ENCODE data around the gene RAPH1.

RAPH1 gene

DNA sequence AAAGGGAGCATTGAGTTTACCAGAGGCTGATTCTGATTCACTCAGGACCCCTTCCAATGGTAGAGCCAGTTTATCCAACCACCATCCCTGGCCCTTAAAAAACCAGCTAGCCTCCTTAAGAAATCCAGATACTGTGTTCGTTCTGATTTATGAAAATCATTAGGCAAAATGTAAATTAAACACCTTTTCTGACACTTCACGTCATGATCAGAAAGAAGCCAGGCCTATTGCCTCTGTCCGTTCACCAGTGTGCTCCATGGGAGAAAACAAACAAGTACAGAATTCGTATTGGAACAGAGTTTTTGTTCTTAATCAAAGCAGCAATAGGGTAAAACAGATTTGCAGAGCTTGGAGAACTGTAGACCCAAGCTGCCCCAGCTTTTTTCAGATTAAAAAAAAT, 31.1 kb upstream of the RAPH1 start:
- TF ChIP-seq, protein P1, sequence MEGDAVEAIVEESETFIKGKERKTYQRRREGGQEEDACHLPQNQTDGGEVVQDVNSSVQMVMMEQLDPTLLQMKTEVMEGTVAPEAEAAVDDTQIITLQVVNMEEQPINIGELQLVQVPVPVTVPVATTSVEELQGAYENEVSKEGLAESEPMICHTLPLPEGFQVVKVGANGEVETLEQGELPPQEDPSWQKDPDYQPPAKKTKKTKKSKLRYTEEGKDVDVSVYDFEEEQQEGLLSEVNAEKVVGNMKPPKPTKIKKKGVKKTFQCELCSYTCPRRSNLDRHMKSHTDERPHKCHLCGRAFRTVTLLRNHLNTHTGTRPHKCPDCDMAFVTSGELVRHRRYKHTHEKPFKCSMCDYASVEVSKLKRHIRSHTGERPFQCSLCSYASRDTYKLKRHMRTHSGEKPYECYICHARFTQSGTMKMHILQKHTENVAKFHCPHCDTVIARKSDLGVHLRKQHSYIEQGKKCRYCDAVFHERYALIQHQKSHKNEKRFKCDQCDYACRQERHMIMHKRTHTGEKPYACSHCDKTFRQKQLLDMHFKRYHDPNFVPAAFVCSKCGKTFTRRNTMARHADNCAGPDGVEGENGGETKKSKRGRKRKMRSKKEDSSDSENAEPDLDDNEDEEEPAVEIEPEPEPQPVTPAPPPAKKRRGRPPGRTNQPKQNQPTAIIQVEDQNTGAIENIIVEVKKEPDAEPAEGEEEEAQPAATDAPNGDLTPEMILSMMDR (IDR thresholded peaks at IDR 0.05; ENCODE audit: insufficient read depth, low read length, missing control alignments), result no peak
- POLR2A ChIA-PET, result no interaction called here
- DNase-seq (ENCODE audit: low read depth, low spot score), result no peak
- CTCF ChIA-PET, result no interaction called here
- no peak overlapping the region for H3K4me3 ChIP-seq (ENCODE audit: low read depth, low read length)

DNA sequence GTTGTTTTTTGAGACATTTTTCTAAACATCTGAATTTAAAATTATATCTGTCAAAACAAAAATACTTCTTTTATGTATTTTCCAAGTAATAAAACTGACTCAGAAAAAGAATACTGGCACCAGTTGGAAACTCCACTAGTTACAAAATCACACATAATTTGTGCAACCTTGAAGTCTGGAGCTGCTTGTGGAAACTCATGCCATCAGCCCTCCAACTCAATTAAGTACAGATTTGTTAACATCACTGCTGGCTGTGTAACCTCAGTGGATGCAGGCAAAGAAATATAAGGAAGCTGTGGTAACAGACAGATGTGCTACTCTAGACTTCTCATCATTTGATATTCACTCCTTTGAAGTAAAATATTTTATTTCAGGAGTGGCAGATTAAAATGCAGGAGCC, 30.0 kb upstream of the RAPH1 start:
- no peak overlapping the region for H3K4me3 ChIP-seq (ENCODE audit: low read depth, low read length)
- ChIA-PET POLR2A (no interaction called here), CTCF (no interaction called here)

DNA sequence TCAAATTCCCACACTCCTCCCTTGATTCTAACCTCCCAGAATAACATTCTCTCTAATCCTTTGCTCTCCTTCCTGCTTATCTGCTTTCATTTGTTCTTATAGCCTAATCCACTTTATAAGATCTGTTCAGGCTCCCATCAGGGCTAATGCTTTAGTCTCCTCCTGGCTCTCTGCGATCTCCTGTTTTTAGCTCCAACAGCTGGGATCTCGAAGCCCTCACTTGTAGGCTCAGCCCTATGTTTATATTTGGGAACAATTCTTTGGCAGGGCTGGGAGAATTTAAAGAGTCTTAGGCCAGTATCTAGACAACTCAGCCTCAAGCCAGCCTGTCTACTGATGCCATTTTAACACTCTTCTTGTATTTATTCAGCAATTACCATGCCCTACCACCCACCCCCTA, 27.2 kb upstream of the RAPH1 start:
- TF ChIP-seq, protein P1 (IDR thresholded peaks at IDR 0.05; ENCODE audit: insufficient read depth, low read length, missing control alignments), result no peak
- POLR2A ChIA-PET, result no interaction called here
- no peak for DNase-seq (ENCODE audit: low read depth, low spot score)
- no peak overlapping the region for H3K4me3 ChIP-seq (ENCODE audit: low read depth, low read length)
- CTCF ChIA-PET, result interaction anchor here (1.8 kb wide), 1 partner anchor 13 kb away, joined by 3 read pairs; no protein-coding TSS in a partner anchor

More for the DNA sequence above, 30.0 kb upstream of the RAPH1 start:
- DNase-seq (ENCODE audit: low read depth, low spot score), result no peak
- TF ChIP-seq, protein P1 (IDR thresholded peaks at IDR 0.05; ENCODE audit: insufficient read depth, low read length, missing control alignments), result no peak

DNA sequence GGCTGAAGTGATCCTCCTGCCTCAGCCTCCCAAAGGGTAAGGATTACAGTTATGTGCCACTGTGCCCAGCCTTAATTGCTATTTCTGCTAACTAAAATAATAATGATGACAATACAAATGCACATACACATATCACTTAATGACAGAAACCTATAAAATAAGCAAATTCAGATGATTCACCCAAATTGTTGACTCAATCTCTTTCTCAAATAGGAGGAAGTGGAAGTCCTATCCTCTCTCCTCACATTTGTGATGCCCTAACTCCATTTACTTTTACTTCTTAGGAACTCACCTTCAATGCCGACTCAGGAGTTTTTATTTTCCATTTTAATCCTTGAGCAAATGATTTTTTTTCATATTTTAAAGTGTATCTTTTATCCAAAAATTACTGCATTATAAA, 24.5 kb upstream of the RAPH1 start:
- TF ChIP-seq, protein P1 (IDR thresholded peaks at IDR 0.05; ENCODE audit: insufficient read depth, low read length, missing control alignments), result no peak
- DNase-seq (ENCODE audit: low read depth, low spot score), result no peak
- ChIA-PET CTCF (interaction anchor here (1.4 kb wide), 1 partner anchor 9 kb away, joined by 3 read pairs; no protein-coding TSS in a partner anchor), POLR2A (no interaction called here)
- no peak overlapping the region for H3K4me3 ChIP-seq (ENCODE audit: low read depth, low read length)

DNA sequence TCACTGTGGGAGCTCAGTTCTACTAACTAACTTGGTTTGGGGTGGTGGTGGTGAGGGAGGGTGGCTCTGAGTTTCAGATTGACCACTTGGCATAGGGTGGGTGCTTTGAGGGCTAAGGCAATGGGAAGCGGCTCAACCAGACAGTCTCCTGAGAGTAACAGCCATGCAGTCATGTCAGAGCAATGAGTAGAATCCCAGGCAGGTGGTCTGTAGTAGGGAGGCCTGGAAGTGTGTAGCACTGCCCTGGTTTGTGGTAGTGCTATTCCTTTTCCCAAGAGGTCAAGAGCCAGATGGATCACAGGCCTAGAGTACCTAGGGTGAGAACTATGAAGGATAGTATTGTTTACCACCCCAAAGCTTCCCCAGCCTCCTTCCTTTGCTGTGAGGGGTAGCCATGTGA, 18.7 kb upstream of the RAPH1 start:
- TF ChIP-seq, protein P1 (IDR thresholded peaks at IDR 0.05; ENCODE audit: insufficient read depth, low read length, missing control alignments), result no peak
- DNase-seq (ENCODE audit: low read depth, low spot score), result no peak
- ChIA-PET CTCF (interaction anchor here (0.6 to 1.3 kb wide), 2 partner anchors 13 to 21 kb away, joined by 3 read pairs; no protein-coding TSS in a partner anchor), POLR2A (no interaction called here)
- no peak overlapping the region for H3K4me3 ChIP-seq (ENCODE audit: low read depth, low read length)

DNA sequence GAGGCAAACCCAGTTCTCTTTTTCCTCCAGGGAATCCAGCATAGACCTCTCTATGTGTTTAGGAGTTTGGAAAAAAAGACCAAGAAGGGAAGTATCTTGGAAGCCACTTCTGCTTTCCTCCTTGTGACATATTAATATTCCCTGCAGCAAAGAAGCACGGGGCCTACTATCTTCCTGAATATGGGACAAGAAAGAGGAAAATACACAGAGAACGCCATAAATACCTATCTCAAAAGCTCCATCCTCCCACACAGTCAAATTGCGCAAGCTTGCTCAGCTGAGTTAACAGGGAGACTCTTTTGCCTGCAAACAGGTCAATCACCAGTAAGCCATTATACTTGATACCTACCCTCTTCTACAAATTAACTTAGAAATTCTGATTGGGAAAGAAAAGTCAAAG, 16.7 kb upstream of the RAPH1 start:
- ChIA-PET POLR2A (no interaction called here), CTCF (no interaction called here)
- no peak overlapping the region for H3K4me3 ChIP-seq (ENCODE audit: low read depth, low read length)
- DNase-seq (ENCODE audit: low read depth, low spot score), result no peak
- TF ChIP-seq, protein P1 (IDR thresholded peaks at IDR 0.05; ENCODE audit: insufficient read depth, low read length, missing control alignments), result no peak
